A549 (cell line): ENCODE measurements around the gene TREML1. TPM values are rescaled to one million over a fixed set of nuclear protein-coding genes. Genes with fewer than 3 reads are reported as not detected.

Source experiments
- ATAC-seq, 2 experiments: fragments of 200-7000 bp in 1 of 2; fragments of >200 bp in 1 of 2; cut with Nextera tagmentation in 1 of 2; cut with Tn5 transposase in 1 of 2; 3 replicates each; pipeline versions ENCODE4 v1.8.0 to v1.9.1; 2018 to 2020; ENCODE audit warnings: mild to moderate bottlenecking in 1 of 2, moderate library complexity in 1 of 2
- CTCF ChIA-PET: fragments of 300-600 bp; sonication (Branson Sonifier 250); formaldehyde crosslinking; extraction: SDS; loops from one replicate; lab custom pipeline; 2021; ENCODE audit warnings: antibody characterized with exemption, inconsistent platforms; lab: Yijun Ruan, JAX
- POLR2A ChIA-PET: fragments of 350-600 bp; formaldehyde crosslinking; extraction: SDS; loops from one replicate; lab custom pipeline; 2021; ENCODE audit warnings: antibody characterized with exemption, inconsistent platforms; lab: Yijun Ruan, JAX
- DNase-seq, 2 experiments: peaks; one replicate each; pipeline versions ENCODE4 v3.0.0 to v3.0.0-alpha.2; 2011 to 2016; ENCODE audit warnings: low read depth in 1 of 2, low spot score in 1 of 2
- FAIRE-seq: peaks from 2 replicates; lab custom pipeline; 2011; peaks lifted over from hg19 to GRCh38; lab: Jason Lieb, UNC
- H3K27ac ChIP-seq, 2 experiments: fragments of >200 bp; sonication (Bioruptor Twin); formaldehyde crosslinking; 3 replicates each; pipeline ENCODE4 v1.5.1; 2016 to 2017
- H3K4me1 ChIP-seq: fragments of >200 bp; sonication (Bioruptor Twin); formaldehyde crosslinking; 3 replicates; pipeline ENCODE4 v1.6.1; 2016
- H3K4me2 ChIP-seq: fragments of >200 bp; sonication (Bioruptor Twin); formaldehyde crosslinking; 3 replicates; pipeline ENCODE4 v1.6.1; 2016
- H3K4me3 ChIP-seq: fragments of >200 bp; sonication (Bioruptor Twin); formaldehyde crosslinking; 3 replicates; pipeline ENCODE4 v1.5.1; 2016
- H3K9me3 ChIP-seq: fragments of >200 bp; sonication (Bioruptor Twin); formaldehyde crosslinking; 3 replicates; pipeline ENCODE4 v1.6.1; 2016
- BHLHE40 ChIP-seq: IDR thresholded peaks from 2 replicates; pipeline ENCODE4 v1.6.1; 2012; ENCODE audit warnings: low read depth, low read length, inconsistent platforms
- CBX8 ChIP-seq: fragments of 200-600 bp; sonication (generic); IDR thresholded peaks from 2 replicates; pipeline ENCODE4 v1.6.1; 2016
- CHD2 ChIP-seq: fragments of 150-350 bp; IDR thresholded peaks from 2 replicates; pipeline ENCODE4 v1.6.1; 2014; ENCODE audit warnings: low read length; ENCODE audit not compliant: partially characterized antibody
- CHD4 ChIP-seq: fragments of 200-600 bp; sonication (generic); IDR thresholded peaks from 2 replicates; pipeline ENCODE4 v1.6.1; 2016; ENCODE audit warnings: antibody characterized with exemption, mild to moderate bottlenecking, borderline replicate concordance
- EP300 ChIP-seq, 2 experiments: fragments of >200 bp; sonication (Bioruptor Twin); formaldehyde crosslinking; IDR thresholded peaks; 2 replicates in 1 of 2; 3 replicates in 1 of 2; pipeline ENCODE4 v1.6.1; 2016 to 2017
- ESRRA ChIP-seq: fragments of 150-350 bp; IDR thresholded peaks from 2 replicates; pipeline ENCODE4 v1.6.1; 2014; ENCODE audit warnings: mild to moderate bottlenecking, low read length, borderline replicate concordance
- FOXS1 ChIP-seq: fragments of 250-450 bp; sonication (Bioruptor Pico); IDR thresholded peaks from 2 replicates; pipeline ENCODE4 v1.5.0; 2020; ENCODE audit warnings: mild to moderate bottlenecking, moderate library complexity
- HDAC2 ChIP-seq: fragments of 200-600 bp; sonication (generic); IDR thresholded peaks from 2 replicates; pipeline ENCODE4 v1.6.1; 2016
- HEYL ChIP-seq: fragments of 250-450 bp; sonication (Bioruptor Pico); IDR thresholded peaks from 2 replicates; pipeline ENCODE4 v1.8.0; 2021; ENCODE audit warnings: mild to moderate bottlenecking, moderate library complexity
- HOXB13 ChIP-seq: fragments of 250-450 bp; sonication (Bioruptor Pico); IDR thresholded peaks from 2 replicates; pipeline ENCODE4 v1.5.0; 2020; ENCODE audit warnings: low read depth, mild to moderate bottlenecking, moderate library complexity
- JUN ChIP-seq, 2 experiments: fragments of >200 bp; sonication (Bioruptor Twin); formaldehyde crosslinking; IDR thresholded peaks; 2 replicates in 1 of 2; 3 replicates in 1 of 2; pipeline ENCODE4 v1.6.1; 2016 to 2017
- MAZ ChIP-seq: fragments of 150-350 bp; IDR thresholded peaks from 2 replicates; pipeline ENCODE4 v1.6.1; 2014; ENCODE audit warnings: antibody characterized with exemption, low read depth, low read length, borderline replicate concordance
- MYC ChIP-seq: IDR thresholded peaks from 2 replicates; pipeline ENCODE4 v1.6.1; 2012; ENCODE audit warnings: mild to moderate bottlenecking, inconsistent platforms, low read length, improper control_type of control experiment, borderline replicate concordance
- NR3C1 ChIP-seq: fragments of >200 bp; sonication (Bioruptor Twin); formaldehyde crosslinking; IDR thresholded peaks from 3 replicates; pipeline ENCODE4 v1.6.1; 2017
- POLR2A ChIP-seq: IDR thresholded peaks from 2 replicates; pipeline ENCODE4 v1.6.1; 2012; ENCODE audit warnings: mild to moderate bottlenecking, low read length
- RCOR1 ChIP-seq: fragments of 150-350 bp; IDR thresholded peaks from 2 replicates; pipeline ENCODE4 v1.6.1; 2014; ENCODE audit warnings: antibody characterized with exemption, low read length, low read depth
- RNF2 ChIP-seq: fragments of 200-600 bp; sonication (generic); IDR thresholded peaks from 2 replicates; pipeline ENCODE4 v1.6.1; 2016; ENCODE audit warnings: low read depth, mild to moderate bottlenecking, antibody characterized with exemption, moderate library complexity, borderline replicate concordance
- SREBF2 ChIP-seq: fragments of 450-650 bp; IDR thresholded peaks from 2 replicates; pipeline ENCODE4 v1.6.1; 2014; ENCODE audit warnings: mild to moderate bottlenecking, moderate library complexity
- TP53 ChIP-seq: fragments of 250-450 bp; sonication (Bioruptor Pico); IDR thresholded peaks from 2 replicates; pipeline ENCODE4 v1.5.0; 2021; ENCODE audit warnings: mild to moderate bottlenecking, moderate library complexity
- ZSCAN20 ChIP-seq: fragments of 250-450 bp; sonication (Bioruptor Pico); IDR thresholded peaks from 2 replicates; pipeline ENCODE4 v1.8.0; 2022; ENCODE audit warnings: mild to moderate bottlenecking, moderate library complexity
- WGBS: methylation state at CpG from one replicate; pipeline ENCODE4 v1.1.6; 2017; ENCODE audit errors: missing lambda C conversion rate; 5-methylcytosine and 5-hydroxymethylcytosine counted together
- polyA plus RNA-seq, 4 experiments: library from polyadenylated mRNA; depleted of rRNA in 3 of 4; stranded (reverse); fragments of >200 nt; fragmentation: RNase III in 1 of 4; extraction: RNeasy Plus Mini Kit Qiagen cat#74134 plus additional on column Dnase treatment in 1 of 4; gene quantifications; 2 replicates in 3 of 4; 3 replicates in 1 of 4; pipeline ENCODE4 v1.2.3, GENCODE V29; 2011 to 2017
- TF ChIP-seq, protein P1 (sequence below): IDR thresholded peaks from 2 replicates; pipeline ENCODE4 v1.6.1; 2012
- TF ChIP-seq, protein P2 (sequence below): fragments of >200 bp; sonication (Bioruptor Twin); formaldehyde crosslinking; IDR thresholded peaks from 2 replicates; pipeline ENCODE4 v1.6.1; 2016
- TF ChIP-seq, protein P3 (sequence below): fragments of 150-350 bp; IDR thresholded peaks from 2 replicates; pipeline ENCODE4 v1.6.1; 2014; ENCODE audit warnings: low read depth, mild to moderate bottlenecking, low read length

Gene TREML1
- polyA plus RNA-seq, 2 of the 4 experiments (the other 2 are of a cell fraction), result not detected

DNA sequence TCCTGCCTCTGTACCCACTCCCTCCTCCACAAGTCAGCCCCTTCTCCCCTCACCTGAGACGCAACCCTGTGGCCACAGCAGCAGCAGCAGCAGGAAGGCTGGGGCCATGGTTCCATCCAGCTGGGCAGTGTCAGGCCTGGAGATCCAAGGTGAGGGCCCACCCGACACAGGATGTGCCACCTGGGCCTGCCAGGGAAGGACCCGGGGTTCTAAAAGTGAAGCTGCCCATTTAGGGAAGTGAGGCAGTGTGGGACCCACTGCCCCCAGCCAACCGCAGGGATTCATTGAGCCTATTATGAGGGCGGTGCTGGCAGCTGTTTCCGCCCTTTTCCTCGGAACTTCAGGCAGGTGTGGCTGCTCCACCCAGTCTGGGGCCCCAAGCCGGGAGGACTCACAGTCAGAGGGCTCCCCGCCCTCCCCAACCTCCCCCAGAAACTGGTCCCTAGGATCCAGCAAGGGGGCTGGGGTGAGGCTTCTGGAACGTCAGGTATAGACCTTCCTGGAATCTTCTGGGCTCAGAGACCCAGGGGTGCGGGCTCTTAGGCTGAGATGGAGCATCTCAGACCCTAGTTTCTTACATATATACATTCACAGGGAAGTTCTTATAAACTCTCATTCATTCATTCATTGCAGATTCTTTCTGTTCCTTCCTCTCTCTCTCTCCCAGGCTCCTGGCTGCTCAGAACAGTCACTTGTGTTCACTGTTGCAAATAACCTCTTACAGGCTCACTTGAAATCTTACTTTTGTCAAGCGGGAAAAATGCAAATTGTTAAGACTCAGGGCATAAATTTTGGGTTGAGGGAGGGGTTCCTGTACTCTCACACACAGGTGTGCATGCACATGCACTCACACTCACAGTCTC, 47.0 kb upstream of the TREML1 start, which contains the start of gene TREML2:
Gene TREML2, minus strand, starts transcription at position 249 of the 863 bp plus-strand sequence. Its CDS starts 141 bp downstream, at position 108.
- H3K4me2 ChIP-seq, result no peak within 1 kb of the TSS
- ChIA-PET CTCF (interaction anchor here (1.1 to 1.5 kb wide), 2 partner anchors 9 to 28 kb away, joined by 3 read pairs; no protein-coding TSS in a partner anchor), POLR2A (no interaction called here)
- H3K4me1 ChIP-seq, result no peaks in the 10 kb centered on the region
- H3K4me3 ChIP-seq, result no peak within 1 kb of the TSS
- FAIRE-seq (no peak), DNase-seq (no peak), ATAC-seq (no peak)
- H3K27ac ChIP-seq, result no peak within 1 kb of the TSS
- TF ChIP-seq ZSCAN20, result no peak
- no peak for TF ChIP-seq CHD2
- TF ChIP-seq MAZ, result no peak
- TF ChIP-seq MYC, result no peak
- no peak for TF ChIP-seq CBX8
- TF ChIP-seq, protein P1, sequence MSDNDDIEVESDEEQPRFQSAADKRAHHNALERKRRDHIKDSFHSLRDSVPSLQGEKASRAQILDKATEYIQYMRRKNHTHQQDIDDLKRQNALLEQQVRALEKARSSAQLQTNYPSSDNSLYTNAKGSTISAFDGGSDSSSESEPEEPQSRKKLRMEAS, result no peak
- no peak for TF ChIP-seq HEYL (CRISPR knock-in tag)
- TF ChIP-seq, protein P2, sequence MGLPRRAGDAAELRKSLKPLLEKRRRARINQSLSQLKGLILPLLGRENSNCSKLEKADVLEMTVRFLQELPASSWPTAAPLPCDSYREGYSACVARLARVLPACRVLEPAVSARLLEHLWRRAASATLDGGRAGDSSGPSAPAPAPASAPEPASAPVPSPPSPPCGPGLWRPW, result no peak
- WGBS, result 54% methylated on average over 11 of the region's 12 CpGs
- H3K9me3 ChIP-seq, result no peaks in the 10 kb centered on the region

DNA sequence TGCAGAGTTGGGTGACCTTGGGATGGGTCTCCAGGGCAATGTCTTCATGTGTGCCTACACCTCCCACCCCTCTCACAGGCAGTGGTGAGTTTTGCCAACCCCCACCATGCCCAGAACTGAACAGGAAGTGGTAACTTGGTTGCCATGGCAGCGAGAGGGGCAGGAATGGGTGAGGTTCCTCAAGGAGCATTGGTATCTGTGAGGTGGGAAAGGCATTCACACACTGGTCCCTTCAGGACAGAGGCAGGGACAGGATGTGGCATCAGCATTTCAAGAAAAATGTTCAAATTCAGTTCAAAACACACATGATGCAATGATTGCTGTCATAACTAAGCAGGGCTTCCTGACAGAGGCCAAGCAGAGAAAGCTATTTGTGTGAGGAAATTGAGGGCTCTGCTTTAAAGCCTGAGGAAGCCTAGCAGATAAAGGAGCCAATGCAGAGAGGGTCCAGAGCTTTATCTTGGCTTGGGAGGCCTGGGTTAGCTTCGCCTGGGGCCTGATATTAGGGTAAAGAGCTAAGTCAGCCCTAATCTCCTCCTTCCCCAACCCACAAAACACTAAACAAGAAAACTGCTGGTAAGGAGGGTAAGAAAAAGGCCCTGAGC, 46.3 kb upstream of the TREML1 start:
- 25% methylated on average over 2 of the region's 2 CpGs for WGBS
- DNase-seq, result no peak
- no peak for FAIRE-seq
- H3K27ac ChIP-seq, result no peak overlapping the region
- H3K4me2 ChIP-seq, result no peak overlapping the region
- POLR2A ChIA-PET, result no interaction called here
- H3K9me3 ChIP-seq, result no peaks in the 10 kb centered on the region
- no peak for ATAC-seq
- H3K4me3 ChIP-seq, result no peak overlapping the region
- TF ChIP-seq NR3C1 (no peak), POLR2A (no peak), FOXS1 (no peak), HOXB13 (CRISPR knock-in tag) (no peak), RNF2 (no peak), RCOR1 (no peak), JUN (IDR thresholded peaks at IDR 0.05) (no peak)
- TF ChIP-seq, protein P3, sequence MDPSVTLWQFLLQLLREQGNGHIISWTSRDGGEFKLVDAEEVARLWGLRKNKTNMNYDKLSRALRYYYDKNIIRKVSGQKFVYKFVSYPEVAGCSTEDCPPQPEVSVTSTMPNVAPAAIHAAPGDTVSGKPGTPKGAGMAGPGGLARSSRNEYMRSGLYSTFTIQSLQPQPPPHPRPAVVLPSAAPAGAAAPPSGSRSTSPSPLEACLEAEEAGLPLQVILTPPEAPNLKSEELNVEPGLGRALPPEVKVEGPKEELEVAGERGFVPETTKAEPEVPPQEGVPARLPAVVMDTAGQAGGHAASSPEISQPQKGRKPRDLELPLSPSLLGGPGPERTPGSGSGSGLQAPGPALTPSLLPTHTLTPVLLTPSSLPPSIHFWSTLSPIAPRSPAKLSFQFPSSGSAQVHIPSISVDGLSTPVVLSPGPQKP, result no peak
- H3K4me1 ChIP-seq, result no peaks in the 10 kb centered on the region
- CTCF ChIA-PET, result interaction anchor here (1.1 to 1.5 kb wide), 2 partner anchors 9 to 27 kb away, joined by 3 read pairs; no protein-coding TSS in a partner anchor

DNA sequence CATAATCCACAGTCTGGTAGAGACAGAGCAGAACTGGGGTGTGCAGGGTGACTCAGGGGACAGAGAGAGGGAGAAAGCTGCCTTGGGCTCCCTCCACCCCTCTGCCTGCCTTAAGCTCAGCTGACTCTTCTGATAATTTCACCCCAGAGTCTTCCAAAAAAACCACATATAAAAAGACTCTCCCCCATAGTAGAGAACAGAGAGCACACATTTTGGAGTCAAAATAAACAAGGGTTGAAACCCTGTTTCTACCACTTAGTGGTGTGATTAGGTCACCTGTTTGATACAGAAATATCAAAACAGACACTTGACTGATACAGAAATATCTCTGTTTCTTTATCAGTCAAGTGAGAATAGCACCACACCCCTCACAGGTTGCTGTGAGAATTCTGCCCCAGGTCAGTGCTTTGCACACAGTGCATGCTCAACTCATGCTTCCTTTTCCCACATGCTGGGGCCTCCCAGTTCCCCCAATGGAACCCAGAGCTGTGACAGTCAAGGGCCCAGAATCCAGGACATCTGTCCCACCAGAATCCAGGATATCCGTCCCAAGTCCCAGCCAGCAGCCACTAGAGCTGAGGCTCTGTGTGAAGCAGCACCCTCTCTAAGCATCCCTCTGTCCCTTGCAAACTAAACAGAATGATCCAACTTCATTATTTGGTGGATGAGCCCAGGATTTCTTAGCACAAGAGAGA, 45.6 kb upstream of the TREML1 start:
- no peak for DNase-seq
- ChIA-PET CTCF (interaction anchor here (1.1 to 1.5 kb wide), 2 partner anchors 8 to 26 kb away, joined by 3 read pairs; no protein-coding TSS in a partner anchor), POLR2A (no interaction called here)
- 44% methylated on average over 1 of the region's 1 CpG for WGBS
- TF ChIP-seq HDAC2, result no peak
- TF ChIP-seq BHLHE40, result no peak
- no peak for TF ChIP-seq TP53 (CRISPR knock-in tag)
- TF ChIP-seq RNF2, result no peak
- TF ChIP-seq SREBF2, result no peak
- TF ChIP-seq ESRRA, result no peak
- TF ChIP-seq EP300 (IDR thresholded peaks at IDR 0.05), result no peak
- TF ChIP-seq JUN (IDR thresholded peaks at IDR 0.05), result no peak
- no peak for TF ChIP-seq CHD4
- no peaks in the 10 kb centered on the region for H3K9me3 ChIP-seq
- ATAC-seq, result no peak
- no peak overlapping the region for H3K4me3 ChIP-seq
- FAIRE-seq, result no peak
- no peaks in the 10 kb centered on the region for H3K4me1 ChIP-seq
- no peak overlapping the region for H3K27ac ChIP-seq
- H3K4me2 ChIP-seq, result no peak overlapping the region
